ENCODE measurements around the gene EIF3J.

DNA sequence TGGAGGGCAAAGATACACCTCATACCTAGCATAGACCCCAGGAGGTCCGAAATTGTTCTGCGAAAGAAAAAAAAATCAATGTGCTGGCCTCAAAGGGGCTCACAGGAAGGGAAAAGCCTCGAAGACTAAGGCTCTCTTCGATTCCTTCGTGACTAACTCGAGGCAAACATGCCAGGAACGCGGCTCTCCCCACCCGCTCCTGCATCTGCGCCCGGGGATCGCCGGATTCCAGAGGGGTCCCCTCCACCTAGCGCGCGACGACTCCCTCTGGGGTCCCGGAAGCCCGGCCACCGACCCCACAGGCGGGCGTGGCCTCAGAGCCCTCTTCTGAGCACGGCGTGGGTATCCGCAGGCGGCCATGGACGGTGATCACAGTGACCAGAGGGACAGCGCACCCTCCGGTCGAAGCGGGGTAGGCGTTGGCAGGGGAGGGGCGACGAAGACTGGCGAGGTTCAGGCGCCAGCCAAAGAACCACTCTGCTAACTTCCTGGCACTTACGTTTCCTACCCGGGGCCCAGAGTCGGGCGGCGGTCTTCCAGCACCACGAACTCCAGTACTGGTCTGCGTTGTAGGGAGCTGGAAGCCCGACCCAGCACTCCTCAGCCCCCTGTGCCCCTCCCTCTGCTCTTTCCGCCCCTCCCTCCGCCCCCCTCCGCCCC, 515 bp upstream of the EIF3J start:
- TF ChIP-seq, protein P1, sequence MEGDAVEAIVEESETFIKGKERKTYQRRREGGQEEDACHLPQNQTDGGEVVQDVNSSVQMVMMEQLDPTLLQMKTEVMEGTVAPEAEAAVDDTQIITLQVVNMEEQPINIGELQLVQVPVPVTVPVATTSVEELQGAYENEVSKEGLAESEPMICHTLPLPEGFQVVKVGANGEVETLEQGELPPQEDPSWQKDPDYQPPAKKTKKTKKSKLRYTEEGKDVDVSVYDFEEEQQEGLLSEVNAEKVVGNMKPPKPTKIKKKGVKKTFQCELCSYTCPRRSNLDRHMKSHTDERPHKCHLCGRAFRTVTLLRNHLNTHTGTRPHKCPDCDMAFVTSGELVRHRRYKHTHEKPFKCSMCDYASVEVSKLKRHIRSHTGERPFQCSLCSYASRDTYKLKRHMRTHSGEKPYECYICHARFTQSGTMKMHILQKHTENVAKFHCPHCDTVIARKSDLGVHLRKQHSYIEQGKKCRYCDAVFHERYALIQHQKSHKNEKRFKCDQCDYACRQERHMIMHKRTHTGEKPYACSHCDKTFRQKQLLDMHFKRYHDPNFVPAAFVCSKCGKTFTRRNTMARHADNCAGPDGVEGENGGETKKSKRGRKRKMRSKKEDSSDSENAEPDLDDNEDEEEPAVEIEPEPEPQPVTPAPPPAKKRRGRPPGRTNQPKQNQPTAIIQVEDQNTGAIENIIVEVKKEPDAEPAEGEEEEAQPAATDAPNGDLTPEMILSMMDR (IDR thresholded peaks at IDR 0.05; ENCODE audit: low read depth, low read length, missing input control): peak; percentile 23
- TF ChIP-seq, protein P2, sequence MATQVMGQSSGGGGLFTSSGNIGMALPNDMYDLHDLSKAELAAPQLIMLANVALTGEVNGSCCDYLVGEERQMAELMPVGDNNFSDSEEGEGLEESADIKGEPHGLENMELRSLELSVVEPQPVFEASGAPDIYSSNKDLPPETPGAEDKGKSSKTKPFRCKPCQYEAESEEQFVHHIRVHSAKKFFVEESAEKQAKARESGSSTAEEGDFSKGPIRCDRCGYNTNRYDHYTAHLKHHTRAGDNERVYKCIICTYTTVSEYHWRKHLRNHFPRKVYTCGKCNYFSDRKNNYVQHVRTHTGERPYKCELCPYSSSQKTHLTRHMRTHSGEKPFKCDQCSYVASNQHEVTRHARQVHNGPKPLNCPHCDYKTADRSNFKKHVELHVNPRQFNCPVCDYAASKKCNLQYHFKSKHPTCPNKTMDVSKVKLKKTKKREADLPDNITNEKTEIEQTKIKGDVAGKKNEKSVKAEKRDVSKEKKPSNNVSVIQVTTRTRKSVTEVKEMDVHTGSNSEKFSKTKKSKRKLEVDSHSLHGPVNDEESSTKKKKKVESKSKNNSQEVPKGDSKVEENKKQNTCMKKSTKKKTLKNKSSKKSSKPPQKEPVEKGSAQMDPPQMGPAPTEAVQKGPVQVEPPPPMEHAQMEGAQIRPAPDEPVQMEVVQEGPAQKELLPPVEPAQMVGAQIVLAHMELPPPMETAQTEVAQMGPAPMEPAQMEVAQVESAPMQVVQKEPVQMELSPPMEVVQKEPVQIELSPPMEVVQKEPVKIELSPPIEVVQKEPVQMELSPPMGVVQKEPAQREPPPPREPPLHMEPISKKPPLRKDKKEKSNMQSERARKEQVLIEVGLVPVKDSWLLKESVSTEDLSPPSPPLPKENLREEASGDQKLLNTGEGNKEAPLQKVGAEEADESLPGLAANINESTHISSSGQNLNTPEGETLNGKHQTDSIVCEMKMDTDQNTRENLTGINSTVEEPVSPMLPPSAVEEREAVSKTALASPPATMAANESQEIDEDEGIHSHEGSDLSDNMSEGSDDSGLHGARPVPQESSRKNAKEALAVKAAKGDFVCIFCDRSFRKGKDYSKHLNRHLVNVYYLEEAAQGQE (IDR thresholded peaks at IDR 0.05): no peak
- TF ChIP-seq TAF1 (conservative IDR thresholded peaks at IDR 0.05) (peak; percentile 78), RAD21 (IDR thresholded peaks at IDR 0.05) (no peak), YY1 (IDR thresholded peaks at IDR 0.05) (peak; percentile 95), EGR1 (IDR thresholded peaks at IDR 0.05; ENCODE audit: low read depth in 2 of 2) (no peak), SP1 (IDR thresholded peaks at IDR 0.05) (peak; percentile 9), JUND (IDR thresholded peaks at IDR 0.05) (peak in 1 of 2 donors; percentile 2), HNF4A (conservative IDR thresholded peaks at IDR 0.05) (no peak)
- TF ChIP-seq, protein P3, sequence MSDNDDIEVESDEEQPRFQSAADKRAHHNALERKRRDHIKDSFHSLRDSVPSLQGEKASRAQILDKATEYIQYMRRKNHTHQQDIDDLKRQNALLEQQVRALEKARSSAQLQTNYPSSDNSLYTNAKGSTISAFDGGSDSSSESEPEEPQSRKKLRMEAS (IDR thresholded peaks at IDR 0.05): no peak
- TF ChIP-seq, protein P4, sequence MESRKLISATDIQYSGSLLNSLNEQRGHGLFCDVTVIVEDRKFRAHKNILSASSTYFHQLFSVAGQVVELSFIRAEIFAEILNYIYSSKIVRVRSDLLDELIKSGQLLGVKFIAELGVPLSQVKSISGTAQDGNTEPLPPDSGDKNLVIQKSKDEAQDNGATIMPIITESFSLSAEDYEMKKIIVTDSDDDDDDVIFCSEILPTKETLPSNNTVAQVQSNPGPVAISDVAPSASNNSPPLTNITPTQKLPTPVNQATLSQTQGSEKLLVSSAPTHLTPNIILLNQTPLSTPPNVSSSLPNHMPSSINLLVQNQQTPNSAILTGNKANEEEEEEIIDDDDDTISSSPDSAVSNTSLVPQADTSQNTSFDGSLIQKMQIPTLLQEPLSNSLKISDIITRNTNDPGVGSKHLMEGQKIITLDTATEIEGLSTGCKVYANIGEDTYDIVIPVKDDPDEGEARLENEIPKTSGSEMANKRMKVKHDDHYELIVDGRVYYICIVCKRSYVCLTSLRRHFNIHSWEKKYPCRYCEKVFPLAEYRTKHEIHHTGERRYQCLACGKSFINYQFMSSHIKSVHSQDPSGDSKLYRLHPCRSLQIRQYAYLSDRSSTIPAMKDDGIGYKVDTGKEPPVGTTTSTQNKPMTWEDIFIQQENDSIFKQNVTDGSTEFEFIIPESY (IDR thresholded peaks at IDR 0.05): no peak
- TF ChIP-seq, protein P5, sequence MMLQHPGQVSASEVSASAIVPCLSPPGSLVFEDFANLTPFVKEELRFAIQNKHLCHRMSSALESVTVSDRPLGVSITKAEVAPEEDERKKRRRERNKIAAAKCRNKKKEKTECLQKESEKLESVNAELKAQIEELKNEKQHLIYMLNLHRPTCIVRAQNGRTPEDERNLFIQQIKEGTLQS (IDR thresholded peaks at IDR 0.05): no peak

Measured in liver (tissue), 3 donors.